Uterus (tissue), 4 donors: ENCODE data around the gene FAM167B. TPM values are rescaled to one million over a fixed set of nuclear protein-coding genes. Genes with fewer than 3 reads are reported as not detected.
"Not testable (repeated sequence)": the region's sequence is repeated elsewhere in the genome, so short reads cannot be mapped to it uniquely, and the experiment has no call there.

ENCODE experiments used
- DNase-seq, 2 donors: peaks; one replicate each; pipeline ENCODE4 v3.0.0-alpha.2; 2019 to 2020
- H3K27ac ChIP-seq, 2 donors: fragments of 200-600 bp; sonication (generic); 1 replicate in 1 of 2; 2 replicates in 1 of 2; pipeline ENCODE4 v1.5.1; 2016 to 2018
- H3K27me3 ChIP-seq, 2 donors: fragments of 200-600 bp; sonication (generic); one replicate each; pipeline ENCODE4 v1.5.1; 2018 to 2019; ENCODE audit warnings: control low read depth in 1 of 2
- H3K36me3 ChIP-seq, 2 donors: fragments of 200-600 bp; sonication (generic); one replicate each; pipeline ENCODE4 v1.5.1; 2019; ENCODE audit warnings: control low read depth in 1 of 2
- H3K4me1 ChIP-seq, 2 donors: fragments of 200-600 bp; sonication (generic); one replicate each; pipeline ENCODE4 v1.5.1; 2018 to 2019; ENCODE audit warnings: control low read depth in 1 of 2
- H3K4me3 ChIP-seq, 2 donors: fragments of 200-600 bp; sonication (generic); 1 replicate in 1 of 2; 2 replicates in 1 of 2; pipeline ENCODE4 v1.5.1; 2018 to 2019; ENCODE audit warnings: mild to moderate bottlenecking in 1 of 2
- H3K9me3 ChIP-seq, 2 donors: fragments of 200-600 bp; sonication (generic); one replicate each; pipeline ENCODE4 v1.5.1; 2019; ENCODE audit warnings: control low read depth in 1 of 2
- POLR2A ChIP-seq, 2 donors: fragments of 450-650 bp; IDR thresholded peaks; one replicate each; pipeline ENCODE4 v1.6.1; 2016; ENCODE audit warnings: antibody characterized with exemption in 2 of 2, mild to moderate bottlenecking in 1 of 2, moderate library complexity in 1 of 2
- intact Hi-C: fragments of 100-400 bp; cut with DNase I; formaldehyde crosslinking; loops from one replicate; pipeline ENCODE4 v1.15.1; 2023; ENCODE audit warnings: low total_unique reads
- small RNA-seq: library from RNA; depleted of rRNA; stranded (forward); fragments of <200 nt; gene quantifications from one replicate; pipeline ENCODE3, GENCODE V24; 2016
- total RNA-seq, 4 donors: library from RNA; depleted of rRNA in 3 of 4; stranded (reverse); fragments of >200 nt in 3 of 4; gene quantifications; one replicate each; pipeline versions ENCODE4 v1.1.0 to v1.2.4, GENCODE V29; 2014 to 2023
- TF ChIP-seq, protein P1 (sequence below), 4 experiments: fragments of 200-600 bp in 2 of 4; fragments of 450-650 bp in 2 of 4; sonication (generic) in 2 of 4; IDR thresholded peaks; one replicate each; pipeline ENCODE4 v1.5.1; 2016 to 2019; ENCODE audit warnings: antibody characterized with exemption in 4 of 4, mild to moderate bottlenecking in 2 of 4, moderate library complexity in 1 of 4
- donor health status: DM: yes; HTN: yes; CAD: no.

The FAM167B gene
- total RNA-seq, 4 donors from 2014 or later = 1.2 to 29.0 (median 13.1) TPM; not detected in 1

DNA sequence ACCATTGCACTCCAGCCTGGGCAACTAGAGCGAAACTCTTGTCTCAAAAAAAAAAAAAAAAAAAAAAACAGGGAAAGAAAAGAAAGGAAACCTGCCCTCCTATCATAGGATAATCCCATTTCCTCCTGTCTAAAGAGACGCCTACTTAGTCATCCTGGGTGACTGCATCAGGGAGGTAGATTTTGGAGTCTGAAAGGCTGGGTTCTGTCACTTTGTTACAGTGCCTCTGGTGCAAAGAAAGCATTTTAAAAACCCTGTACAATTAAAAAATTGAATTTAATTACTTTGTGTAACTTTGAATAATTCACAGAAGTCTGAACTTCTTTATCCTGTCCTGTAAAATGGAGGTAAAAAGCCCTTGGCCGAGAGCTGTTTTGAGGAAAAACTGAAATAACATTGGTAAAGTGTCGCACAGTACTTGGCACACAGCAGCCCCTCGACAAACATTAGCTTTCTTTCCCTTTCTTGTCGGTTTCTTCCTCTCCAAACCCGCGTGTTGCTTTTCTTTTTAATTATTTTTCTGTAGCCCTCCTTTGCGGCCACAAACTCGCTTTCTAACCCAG lies 44.2 kb downstream of the FAM167B start:
- intact Hi-C loops = no loop called here

DNA sequence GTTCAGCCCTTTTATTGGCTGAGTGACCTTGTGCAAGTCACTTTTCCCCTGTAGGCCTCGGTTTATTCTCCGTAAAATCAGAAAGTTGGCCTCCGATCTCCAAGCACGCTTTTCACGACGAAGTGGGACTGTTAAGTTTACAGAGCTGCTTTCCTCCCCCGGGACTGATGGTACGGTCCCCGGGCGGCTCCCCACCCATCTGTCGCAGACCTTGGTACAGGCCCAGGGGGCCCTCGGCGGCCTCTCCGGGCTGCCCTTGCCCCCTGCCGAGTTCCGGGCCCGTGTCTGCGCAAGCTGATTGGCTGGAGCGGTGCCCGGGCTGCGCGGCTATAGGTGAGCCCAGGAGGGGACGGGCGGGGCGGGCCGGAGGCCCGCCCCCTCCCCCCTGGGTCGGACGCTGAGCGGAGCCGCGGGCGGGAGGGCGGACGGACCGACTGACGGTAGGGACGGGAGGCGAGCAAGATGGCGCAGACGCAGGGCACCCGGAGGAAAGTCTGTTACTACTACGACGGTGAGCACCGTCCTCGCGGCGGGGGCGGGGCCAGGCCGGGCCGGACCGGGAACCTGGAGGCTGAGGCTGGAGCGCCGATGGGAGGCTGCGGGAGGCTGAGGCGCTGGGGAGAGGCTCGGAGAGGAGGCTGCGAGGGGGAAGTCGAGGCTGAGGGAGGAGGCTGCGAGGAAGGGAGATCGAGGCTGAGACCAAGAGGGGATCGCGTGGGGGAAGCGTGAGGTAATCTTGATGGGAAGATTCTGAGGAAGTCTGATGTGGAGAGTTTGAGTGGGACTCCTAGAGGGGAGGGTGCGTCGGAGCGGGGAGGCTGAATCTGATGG lies 44.9 kb downstream of the FAM167B start, which contains the start of gene HDAC1:
Gene HDAC1 (plus strand): TSS at position 376 of the 831 bp plus-strand sequence. CDS start 87 bp downstream, at position 463.
- Histone ChIP-seq H3K36me3 (no peaks in the 10 kb centered on the region), H3K27ac (peak within 1 kb of the TSS; percentile 86 to 89), H3K4me3 (peak within 1 kb of the TSS; percentile 82 to 96), H3K27me3 (no peaks in the 10 kb centered on the region), H3K4me1 (no peaks in the 10 kb centered on the region), H3K9me3 (no peaks in the 10 kb centered on the region)
- DNase-seq = peak; percentile 90 to 95
- TF ChIP-seq POLR2A (IDR thresholded peaks at IDR 0.05) = peak; percentile 25 to 49
- TF ChIP-seq, protein P1, sequence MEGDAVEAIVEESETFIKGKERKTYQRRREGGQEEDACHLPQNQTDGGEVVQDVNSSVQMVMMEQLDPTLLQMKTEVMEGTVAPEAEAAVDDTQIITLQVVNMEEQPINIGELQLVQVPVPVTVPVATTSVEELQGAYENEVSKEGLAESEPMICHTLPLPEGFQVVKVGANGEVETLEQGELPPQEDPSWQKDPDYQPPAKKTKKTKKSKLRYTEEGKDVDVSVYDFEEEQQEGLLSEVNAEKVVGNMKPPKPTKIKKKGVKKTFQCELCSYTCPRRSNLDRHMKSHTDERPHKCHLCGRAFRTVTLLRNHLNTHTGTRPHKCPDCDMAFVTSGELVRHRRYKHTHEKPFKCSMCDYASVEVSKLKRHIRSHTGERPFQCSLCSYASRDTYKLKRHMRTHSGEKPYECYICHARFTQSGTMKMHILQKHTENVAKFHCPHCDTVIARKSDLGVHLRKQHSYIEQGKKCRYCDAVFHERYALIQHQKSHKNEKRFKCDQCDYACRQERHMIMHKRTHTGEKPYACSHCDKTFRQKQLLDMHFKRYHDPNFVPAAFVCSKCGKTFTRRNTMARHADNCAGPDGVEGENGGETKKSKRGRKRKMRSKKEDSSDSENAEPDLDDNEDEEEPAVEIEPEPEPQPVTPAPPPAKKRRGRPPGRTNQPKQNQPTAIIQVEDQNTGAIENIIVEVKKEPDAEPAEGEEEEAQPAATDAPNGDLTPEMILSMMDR (IDR thresholded peaks at IDR 0.05) = peak in 1 of 4 experiments; percentile 1
- intact Hi-C loops = no loop called here

More for the DNA sequence above, 44.2 kb downstream of the FAM167B start:
- Histone ChIP-seq H3K36me3 (no peaks in the 10 kb centered on the region), H3K27me3 (no peaks in the 10 kb centered on the region), H3K4me1 (no peaks in the 10 kb centered on the region), H3K9me3 (no peaks in the 10 kb centered on the region), H3K4me3 (peak overlapping the region; percentile 82 to 96), H3K27ac (peak overlapping the region; percentile 86 to 89)
- DNase-seq = no peak
- TF ChIP-seq POLR2A (IDR thresholded peaks at IDR 0.05) = no peak
- TF ChIP-seq, protein P1 (IDR thresholded peaks at IDR 0.05) = no peak

DNA sequence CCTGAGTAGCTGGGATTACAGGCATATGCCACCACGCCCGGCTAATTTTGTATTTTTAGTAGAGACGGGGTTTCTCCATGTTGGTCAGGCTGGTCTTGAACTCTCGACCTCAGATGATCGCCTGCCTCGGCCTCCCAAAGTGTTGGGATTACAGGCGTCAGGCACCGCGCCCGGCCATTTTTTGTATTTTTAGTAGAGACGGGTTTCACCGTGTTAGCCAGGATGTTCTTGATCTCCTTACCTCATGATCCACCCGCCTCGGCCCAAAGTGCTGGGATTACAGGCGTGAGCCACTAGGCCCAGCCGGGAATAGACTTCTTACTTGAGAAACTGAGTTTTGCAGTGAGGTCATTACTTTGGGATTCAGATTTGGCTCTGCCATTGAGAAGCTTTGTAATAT lies 51.2 kb downstream of the FAM167B start:
- H3K27me3 ChIP-seq, intact Hi-C loops, H3K4me3 ChIP-seq, DNase-seq, H3K36me3 ChIP-seq, H3K4me1 ChIP-seq, H3K27ac ChIP-seq, H3K9me3 ChIP-seq: not testable (repeated sequence)

Small RNA genes lying within 50 kb of the gene (small RNA-seq; reads per million reads assigned to genes)
- gene RF00017 (not detected), gene RF00019 (not detected)

Other genes with a start within 250 kb of the FAM167B start
- gene KHDRBS1, start 233.4 kb upstream of the FAM167B start, total RNA-seq = 100 to 1,000 TPM in 2 of 4 donors, 10 to 100 TPM in 2; 40.9 to 142 (median 96.5) TPM
- gene TMEM39B, start 174.3 kb upstream of the FAM167B start, total RNA-seq = 10 to 100 TPM in 1 of 4 donors, 1 to 10 TPM in 2, under 1 TPM in 1; 0.88 to 22.4 (median 3.6) TPM
- 10 to 100 TPM; 26.9 to 69.9 (median 38.5) TPM for gene KPNA6, start 139.2 kb upstream of the FAM167B start, total RNA-seq
- 10 to 100 TPM; 14.1 to 60.1 (median 40.4) TPM for gene TXLNA, start 67.5 kb upstream of the FAM167B start, total RNA-seq
- 10 to 100 TPM in 1 of 4 donors, 1 to 10 TPM in 2, not detected in 1; 3.5 to 21.5 (median 7.4) TPM for gene CCDC28B, start 46.6 kb upstream of the FAM167B start, total RNA-seq
- 1 to 10 TPM in 3 of 4 donors, under 1 TPM in 1; 0.51 to 6.8 (median 4.3) TPM for gene IQCC, start 41.6 kb upstream of the FAM167B start, total RNA-seq
- gene DCDC2B, start 38.1 kb upstream of the FAM167B start, total RNA-seq = under 1 TPM in 2 of 4 donors, not detected in 2; 0.26 to 0.62 TPM
- 10 to 100 TPM in 3 of 4 donors, under 1 TPM in 1; 0.59 to 40.8 (median 13.5) TPM for gene TMEM234, start 24.9 kb upstream of the FAM167B start, total RNA-seq
- 100 to 1,000 TPM; 111 to 246 (median 143) TPM for gene EIF3I, start 24.8 kb upstream of the FAM167B start, total RNA-seq
- gene LCK, start 4.0 kb downstream of the FAM167B start, total RNA-seq = 1 to 10 TPM in 3 of 4 donors, under 1 TPM in 1; 0.26 to 2.0 (median 1.4) TPM
- 100 to 1,000 TPM in 1 of 4 donors, 10 to 100 TPM in 3; 27.4 to 161 (median 91.2) TPM for gene HDAC1, start 44.9 kb downstream of the FAM167B start, total RNA-seq
- 10 to 100 TPM; 14.7 to 93.3 (median 53.0) TPM for gene MARCKSL1, start 89.0 kb downstream of the FAM167B start, total RNA-seq
- gene FAM229A, start 115.3 kb downstream of the FAM167B start, total RNA-seq = 10 to 100 TPM in 2 of 4 donors, 1 to 10 TPM in 1, not detected in 1; 5.2 to 20.2 (median 14.4) TPM
- 10 to 100 TPM in 1 of 4 donors, under 1 TPM in 1, not detected in 2; 0.35 to 21.3 TPM for gene TSSK3, start 115.3 kb downstream of the FAM167B start, total RNA-seq
- 10 to 100 TPM; 25.9 to 77.4 (median 65.2) TPM for gene BSDC1, start 147.2 kb downstream of the FAM167B start, total RNA-seq
- 1 to 10 TPM in 1 of 4 donors, under 1 TPM in 1, not detected in 2; 0.06 to 3.6 TPM for gene ZBTB8B, start 217.8 kb downstream of the FAM167B start, total RNA-seq